Skeletal muscle satellite cell (primary cell): ENCODE measurements around the gene RNF40.

Experiments
- H3K27me3 ChIP-seq: 2 replicates; pipeline ENCODE4 v1.7.0; 2013; ENCODE audit warnings: low read length; ENCODE audit not compliant: control insufficient read depth, insufficient read depth
- H3K36me3 ChIP-seq: 2 replicates; pipeline ENCODE4 v1.7.0; 2013; ENCODE audit warnings: mild to moderate bottlenecking, control low read depth, low read length; ENCODE audit not compliant: insufficient read depth
- H3K4me1 ChIP-seq: 2 replicates; pipeline ENCODE4 v1.7.0; 2013; ENCODE audit warnings: low read length; ENCODE audit not compliant: control insufficient read depth, insufficient read depth
- H3K4me2 ChIP-seq: 2 replicates; pipeline ENCODE4 v1.7.0; 2013; ENCODE audit warnings: mild to moderate bottlenecking, low read length
- H3K4me3 ChIP-seq: 2 replicates; pipeline ENCODE4 v1.7.0; 2013; ENCODE audit warnings: low read length
- H3K9ac ChIP-seq: 2 replicates; pipeline ENCODE4 v1.7.0; 2013; ENCODE audit warnings: mild to moderate bottlenecking, low read depth, low read length, moderate library complexity
- H3K9me3 ChIP-seq: replicated peaks from 2 replicates; pipeline ENCODE4 v1.7.0; 2013; ENCODE audit warnings: mild to moderate bottlenecking, control low read depth, low read length

The RNF40 gene

DNA sequence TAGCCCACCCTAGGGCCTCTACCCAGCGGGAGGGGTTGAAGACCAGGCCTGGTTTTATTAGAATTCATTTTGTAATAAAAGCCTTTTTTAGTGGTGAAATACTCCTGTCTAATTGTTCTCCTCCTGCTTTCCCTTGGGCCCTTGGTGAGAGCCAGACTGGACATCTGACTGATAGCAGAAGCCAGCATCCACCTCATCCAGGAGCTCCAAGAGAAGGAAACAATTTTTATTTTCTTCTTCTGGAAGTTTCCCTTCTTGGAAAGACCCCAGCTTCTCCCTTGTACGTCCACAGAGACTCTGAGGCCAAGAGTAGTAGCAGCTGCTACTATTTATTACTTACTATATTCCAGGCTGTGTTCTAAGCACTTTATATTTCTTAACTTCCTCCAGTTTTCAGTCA lies 17.9 kb upstream of the RNF40 start:
- H3K9me3 ChIP-seq: no peaks in the 10 kb centered on the region
- peaks cover 23% of the 10 kb centered on the region for H3K36me3 ChIP-seq
- no peak overlapping the region for H3K4me3 ChIP-seq
- H3K27me3 ChIP-seq: no peaks in the 10 kb centered on the region
- no peak overlapping the region for H3K9ac ChIP-seq
- no peak overlapping the region for H3K4me2 ChIP-seq
- H3K4me1 ChIP-seq: peaks cover 39% of the 10 kb centered on the region

DNA sequence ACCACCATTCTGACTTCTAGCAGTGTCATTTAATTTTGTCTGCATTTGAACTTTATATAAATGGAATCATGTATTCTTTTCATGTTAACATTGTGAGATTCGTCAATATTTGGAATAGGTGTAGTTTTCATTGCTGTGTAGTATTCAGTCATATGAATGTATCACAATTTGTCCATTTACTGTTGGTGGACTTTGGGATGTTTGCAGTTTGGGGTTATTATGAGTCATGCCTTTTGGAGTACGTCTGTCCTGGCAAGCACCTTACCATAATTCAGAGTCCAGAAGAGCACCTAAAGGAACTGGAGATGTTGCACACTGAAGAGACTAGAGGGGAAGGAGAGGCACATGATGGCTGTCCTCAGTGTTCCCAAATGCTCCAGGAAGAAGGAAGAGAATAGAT lies 17.0 kb upstream of the RNF40 start:
- peaks cover 34% of the 10 kb centered on the region for H3K4me1 ChIP-seq
- no peak overlapping the region for H3K9ac ChIP-seq
- no peak overlapping the region for H3K4me2 ChIP-seq
- no peak overlapping the region for H3K4me3 ChIP-seq
- no peaks in the 10 kb centered on the region for H3K27me3 ChIP-seq
- no peaks in the 10 kb centered on the region for H3K9me3 ChIP-seq
- H3K36me3 ChIP-seq: peaks cover 19% of the 10 kb centered on the region

DNA sequence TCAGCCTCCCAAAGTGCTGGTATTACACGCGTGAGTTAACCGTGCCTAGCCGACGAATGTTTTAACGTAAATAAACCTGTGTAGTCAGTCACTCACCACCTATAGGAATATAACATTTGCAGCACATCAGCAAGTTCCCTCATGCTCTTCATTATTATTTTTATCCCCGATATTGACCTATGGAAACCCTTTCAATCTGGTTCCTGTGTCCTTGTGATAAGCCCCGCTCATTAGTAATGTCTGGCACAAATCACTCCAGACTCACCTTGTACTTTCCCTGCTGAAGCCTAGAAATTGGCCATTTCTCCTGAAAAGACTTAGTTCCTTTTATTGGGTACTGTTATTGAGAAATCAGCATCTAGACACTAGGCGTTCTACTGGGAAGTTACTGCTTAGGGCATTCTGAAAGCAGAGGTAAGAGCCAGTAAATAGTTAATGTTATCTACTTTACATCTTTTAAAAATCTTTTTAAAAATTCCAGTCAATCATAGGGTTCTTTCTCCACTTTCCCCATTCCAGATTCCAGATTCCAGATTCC lies 15.4 kb upstream of the RNF40 start:
- peaks cover 18% of the 10 kb centered on the region for H3K4me1 ChIP-seq
- peaks cover 34% of the 10 kb centered on the region for H3K36me3 ChIP-seq
- no peak overlapping the region for H3K9ac ChIP-seq
- H3K9me3 ChIP-seq: no peaks in the 10 kb centered on the region
- no peak overlapping the region for H3K4me2 ChIP-seq
- H3K4me3 ChIP-seq: no peak overlapping the region
- no peaks in the 10 kb centered on the region for H3K27me3 ChIP-seq

DNA sequence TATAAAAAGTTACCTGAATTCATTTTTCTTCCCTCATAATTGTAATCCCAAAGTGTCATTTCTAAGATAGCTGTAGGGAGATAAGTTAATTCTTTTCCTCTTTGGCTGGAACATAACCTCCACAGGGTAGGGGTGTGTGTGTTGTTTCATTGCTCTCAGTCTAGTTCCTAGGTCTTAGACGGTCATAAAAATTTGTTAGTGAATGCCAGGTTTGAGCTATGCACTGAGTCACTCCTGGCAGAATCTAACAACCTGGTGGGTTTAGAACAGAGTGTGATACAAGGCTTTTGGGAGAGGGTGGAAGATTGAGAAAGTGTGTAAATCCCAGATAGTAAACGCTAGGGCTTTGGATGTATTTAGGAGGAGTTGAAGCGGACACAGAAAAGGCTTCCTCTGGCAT lies 14.8 kb upstream of the RNF40 start:
- Histone ChIP-seq H3K4me3 (peak overlapping the region; percentile 69), H3K4me2 (peak overlapping the region; percentile 84), H3K9ac (peak overlapping the region; percentile 71), H3K36me3 (peaks cover 30% of the 10 kb centered on the region), H3K27me3 (no peaks in the 10 kb centered on the region), H3K4me1 (peaks cover 15% of the 10 kb centered on the region), H3K9me3 (no peaks in the 10 kb centered on the region)

DNA sequence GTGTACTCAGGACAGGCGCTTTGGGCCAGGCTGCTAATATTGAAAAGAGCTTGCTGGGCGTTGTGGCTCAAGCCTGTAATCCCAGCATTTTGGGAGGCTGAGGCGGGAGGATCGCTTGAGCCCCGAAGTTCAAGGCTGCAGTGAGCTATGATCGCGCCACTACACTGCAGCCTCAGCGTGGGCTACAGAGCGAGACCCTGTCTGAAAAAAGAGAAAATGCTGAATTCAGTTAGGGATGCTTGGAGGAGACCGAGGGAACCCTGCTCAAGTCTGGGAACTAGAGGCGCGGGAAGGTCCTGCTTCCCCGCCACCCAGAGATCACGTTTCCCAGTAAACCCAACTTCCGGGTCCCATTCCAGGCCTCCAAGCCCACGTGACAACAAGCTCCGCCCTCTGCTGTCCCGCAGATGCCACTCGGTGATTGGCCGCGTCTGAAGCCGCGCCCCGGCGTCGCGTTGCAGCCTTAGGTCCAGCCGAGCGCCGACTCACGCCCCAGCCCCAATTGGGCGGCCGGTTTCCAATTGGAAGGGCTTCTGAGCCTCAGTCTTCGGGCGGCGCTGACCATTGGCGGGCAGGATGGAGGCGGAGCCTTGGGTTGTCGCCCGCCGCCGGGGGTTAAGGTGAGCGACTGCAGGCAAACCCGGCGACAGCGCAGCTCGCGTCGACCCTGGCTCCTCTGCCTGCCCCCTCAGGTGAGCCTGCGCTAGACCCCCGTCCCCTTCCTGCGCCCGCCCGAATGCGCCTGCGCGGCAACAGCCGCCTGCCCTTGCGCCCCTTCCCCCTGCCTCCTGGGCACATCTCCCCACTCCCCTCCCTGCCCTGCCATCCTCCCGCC lies 14.1 kb upstream of the RNF40 start, which contains the start of gene PHKG2:
PHKG2 (plus strand) TSS at position 627 of the 835 bp plus-strand sequence. CDS start 396 bp downstream, outside the sequence.
- Histone ChIP-seq H3K4me2 (peak within 1 kb of the TSS; percentile 93), H3K36me3 (peaks cover 34% of the 10 kb centered on the region), H3K9ac (peak within 1 kb of the TSS; percentile 72), H3K4me3 (peak within 1 kb of the TSS; percentile 89), H3K9me3 (no peaks in the 10 kb centered on the region), H3K27me3 (no peaks in the 10 kb centered on the region), H3K4me1 (peaks cover 15% of the 10 kb centered on the region)

DNA sequence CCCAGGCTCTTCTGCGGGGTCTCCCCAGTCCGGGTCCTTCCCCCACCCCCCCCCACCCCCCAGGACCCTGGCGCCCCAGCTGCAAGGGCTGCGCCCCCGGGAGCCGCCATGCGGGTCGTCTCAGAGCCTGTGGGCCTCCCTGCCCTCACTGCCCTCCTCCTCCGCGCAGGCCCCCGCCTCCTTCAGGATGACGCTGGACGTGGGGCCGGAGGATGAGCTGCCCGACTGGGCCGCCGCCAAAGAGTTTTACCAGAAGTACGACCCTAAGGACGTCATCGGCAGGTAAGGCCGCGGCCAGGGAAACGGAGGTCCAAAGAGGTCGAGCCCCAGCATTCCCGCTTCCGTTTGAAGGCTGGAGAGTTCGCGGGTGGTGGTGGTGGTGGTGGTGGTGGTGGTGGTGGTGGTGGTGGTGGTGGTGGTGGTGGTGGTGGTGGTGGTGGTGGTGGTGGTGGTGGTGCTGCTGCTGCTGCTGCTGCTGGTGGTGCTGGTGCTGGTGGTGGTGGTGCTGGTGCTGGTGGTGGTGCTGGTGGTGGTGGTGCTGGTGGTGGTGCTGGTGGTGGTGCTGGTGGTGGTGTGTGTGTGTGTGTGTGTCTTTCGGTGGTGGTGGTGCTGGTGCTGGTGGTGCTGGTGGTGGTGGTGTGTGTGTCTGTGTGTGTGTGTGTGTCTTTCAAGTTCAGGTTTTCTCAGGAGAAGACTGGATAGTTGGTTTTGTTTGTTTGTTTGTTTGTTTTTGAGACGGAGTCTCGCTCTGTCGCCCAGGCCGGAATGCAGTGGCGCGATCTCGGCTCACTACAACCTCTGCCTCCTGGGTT lies 13.3 kb upstream of the RNF40 start:
- H3K9ac ChIP-seq: peak overlapping the region; percentile 72

DNA sequence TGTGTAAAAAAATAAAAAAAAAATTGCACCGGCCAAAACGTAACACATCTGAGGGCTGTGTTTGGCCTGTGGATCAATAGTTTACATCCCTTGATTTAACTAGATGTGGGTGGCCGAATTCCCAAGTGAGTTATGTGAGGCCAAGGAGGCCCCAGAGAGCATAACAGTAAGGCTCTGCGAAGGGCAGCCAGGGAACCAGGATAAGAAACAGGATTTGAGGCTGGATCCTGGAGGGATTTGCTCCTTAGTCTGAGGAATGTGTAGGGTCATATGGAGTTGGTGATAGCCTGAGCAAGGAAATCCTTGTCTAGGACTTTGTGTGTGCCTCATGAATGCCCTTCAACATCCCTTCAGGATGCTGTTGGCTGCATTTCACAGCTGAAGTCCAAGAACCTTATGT lies 11.9 kb upstream of the RNF40 start:
- no peak overlapping the region for H3K9ac ChIP-seq
- H3K4me2 ChIP-seq: no peak overlapping the region
- peaks cover 15% of the 10 kb centered on the region for H3K4me1 ChIP-seq
- H3K4me3 ChIP-seq: no peak overlapping the region
- no peaks in the 10 kb centered on the region for H3K9me3 ChIP-seq
- peaks cover 41% of the 10 kb centered on the region for H3K36me3 ChIP-seq
- no peaks in the 10 kb centered on the region for H3K27me3 ChIP-seq

More for the DNA sequence above, 13.3 kb upstream of the RNF40 start:
- peak overlapping the region; percentile 93 for H3K4me2 ChIP-seq
- H3K36me3 ChIP-seq: peaks cover 41% of the 10 kb centered on the region
- peaks cover 15% of the 10 kb centered on the region for H3K4me1 ChIP-seq
- H3K9me3 ChIP-seq: no peaks in the 10 kb centered on the region
- H3K4me3 ChIP-seq: peak overlapping the region; percentile 89
- H3K27me3 ChIP-seq: no peaks in the 10 kb centered on the region

DNA sequence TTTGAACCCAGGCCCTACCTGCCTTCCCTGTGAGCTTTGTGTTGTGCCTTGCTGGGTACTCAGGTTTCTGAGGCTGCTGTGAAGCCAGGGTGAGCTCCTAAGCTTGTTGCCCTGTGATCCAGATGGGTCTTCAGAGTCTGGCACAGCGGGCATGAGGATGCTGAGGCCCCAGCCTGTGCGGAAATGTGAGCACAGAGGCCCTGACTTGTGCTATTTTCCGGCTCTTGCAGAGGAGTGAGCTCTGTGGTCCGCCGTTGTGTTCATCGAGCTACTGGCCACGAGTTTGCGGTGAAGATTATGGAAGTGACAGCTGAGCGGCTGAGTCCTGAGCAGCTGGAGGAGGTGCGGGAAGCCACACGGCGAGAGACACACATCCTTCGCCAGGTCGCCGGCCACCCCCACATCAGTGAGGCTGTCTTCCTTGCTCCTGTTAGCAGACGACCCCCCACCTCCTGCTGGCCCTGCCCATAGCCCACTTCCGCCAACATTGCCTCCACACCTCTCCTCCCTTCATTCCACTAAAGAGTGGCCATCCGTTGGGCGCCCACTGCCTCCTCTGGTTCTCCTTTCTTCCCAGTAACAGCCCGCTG lies 11.2 kb upstream of the RNF40 start:
- no peaks in the 10 kb centered on the region for H3K9me3 ChIP-seq
- no peak overlapping the region for H3K4me2 ChIP-seq
- H3K36me3 ChIP-seq: peaks cover 43% of the 10 kb centered on the region
- no peaks in the 10 kb centered on the region for H3K27me3 ChIP-seq
- no peak overlapping the region for H3K9ac ChIP-seq
- H3K4me3 ChIP-seq: no peak overlapping the region
- H3K4me1 ChIP-seq: peaks cover 15% of the 10 kb centered on the region

DNA sequence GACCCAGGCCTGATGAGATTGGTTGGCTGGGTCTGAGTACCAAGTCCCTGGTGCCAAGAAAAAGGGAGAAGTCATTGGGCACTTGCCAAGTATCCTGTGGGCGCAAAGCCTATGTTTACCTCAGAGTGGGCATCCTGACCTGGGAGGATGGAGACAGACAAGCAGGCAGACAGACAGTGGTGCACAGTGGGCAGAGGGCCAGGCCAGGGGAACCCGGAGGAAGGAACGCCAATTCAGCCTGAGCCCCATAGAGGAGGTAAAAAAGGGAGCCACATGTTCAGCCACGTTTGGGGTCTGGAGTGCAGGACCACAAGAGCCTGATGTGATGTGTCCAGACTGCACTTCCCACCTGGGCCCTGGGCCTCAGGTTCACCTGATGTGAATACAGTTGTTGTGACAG lies 8.5 kb upstream of the RNF40 start:
- H3K36me3 ChIP-seq: peaks cover 56% of the 10 kb centered on the region
- no peak overlapping the region for H3K4me3 ChIP-seq
- H3K27me3 ChIP-seq: no peaks in the 10 kb centered on the region
- no peaks in the 10 kb centered on the region for H3K9me3 ChIP-seq
- no peak overlapping the region for H3K9ac ChIP-seq
- H3K4me2 ChIP-seq: no peak overlapping the region
- H3K4me1 ChIP-seq: no peaks in the 10 kb centered on the region

DNA sequence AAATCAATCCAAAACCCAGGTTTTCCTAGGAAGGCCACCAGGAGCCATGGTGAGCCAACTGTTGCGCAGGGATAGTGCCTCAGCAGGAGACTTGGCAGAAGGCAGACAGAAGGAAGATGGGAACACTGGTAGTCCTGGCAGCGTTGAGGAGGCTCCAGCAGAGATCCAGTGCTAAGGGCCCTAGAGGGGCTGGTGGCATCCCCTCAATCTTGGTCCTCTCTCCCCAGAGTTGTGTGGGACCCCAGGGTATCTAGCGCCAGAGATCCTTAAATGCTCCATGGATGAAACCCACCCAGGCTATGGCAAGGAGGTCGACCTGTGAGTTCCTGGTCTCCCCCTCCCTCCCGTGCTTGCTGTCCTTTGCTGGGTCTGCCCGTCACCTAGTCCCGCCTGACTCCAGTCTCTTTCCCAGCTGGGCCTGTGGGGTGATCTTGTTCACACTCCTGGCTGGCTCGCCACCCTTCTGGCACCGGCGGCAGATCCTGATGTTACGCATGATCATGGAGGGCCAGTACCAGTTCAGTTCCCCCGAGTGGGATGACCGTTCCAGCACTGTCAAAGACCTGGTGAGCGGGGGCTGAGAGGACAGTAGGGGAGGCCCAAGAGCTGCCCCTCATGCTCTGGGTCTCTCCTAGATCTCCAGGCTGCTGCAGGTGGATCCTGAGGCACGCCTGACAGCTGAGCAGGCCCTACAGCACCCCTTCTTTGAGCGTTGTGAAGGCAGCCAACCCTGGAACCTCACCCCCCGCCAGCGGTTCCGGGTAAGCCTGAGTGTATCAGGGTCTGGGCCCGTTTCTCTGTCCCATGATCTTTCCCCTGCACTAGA lies 6.0 kb upstream of the RNF40 start:
- no peak overlapping the region for H3K4me2 ChIP-seq
- peaks cover 6% of the 10 kb centered on the region for H3K4me1 ChIP-seq
- no peak overlapping the region for H3K4me3 ChIP-seq
- H3K9ac ChIP-seq: no peak overlapping the region
- H3K36me3 ChIP-seq: peaks cover 42% of the 10 kb centered on the region
- no peaks in the 10 kb centered on the region for H3K9me3 ChIP-seq
- H3K27me3 ChIP-seq: no peaks in the 10 kb centered on the region

DNA sequence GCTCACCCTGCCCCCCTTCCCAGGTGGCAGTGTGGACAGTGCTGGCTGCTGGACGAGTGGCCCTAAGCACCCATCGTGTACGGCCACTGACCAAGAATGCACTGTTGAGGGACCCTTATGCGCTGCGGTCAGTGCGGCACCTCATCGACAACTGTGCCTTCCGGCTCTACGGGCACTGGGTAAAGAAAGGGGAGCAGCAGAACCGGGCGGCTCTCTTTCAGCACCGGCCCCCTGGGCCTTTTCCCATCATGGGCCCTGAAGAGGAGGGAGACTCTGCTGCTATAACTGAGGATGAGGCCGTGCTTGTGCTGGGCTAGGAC lies 5.4 kb upstream of the RNF40 start:
- Histone ChIP-seq H3K36me3 (peaks cover 38% of the 10 kb centered on the region), H3K4me3 (no peak overlapping the region), H3K4me2 (no peak overlapping the region), H3K27me3 (no peaks in the 10 kb centered on the region), H3K9ac (no peak overlapping the region), H3K9me3 (no peaks in the 10 kb centered on the region), H3K4me1 (peaks cover 6% of the 10 kb centered on the region)
